ENCODE results near the gene LDLRAD2. TPM values are rescaled to one million over a fixed set of nuclear protein-coding genes. Genes with fewer than 3 reads are reported as not detected.

The LDLRAD2 gene
- total RNA-seq, 1 donor from 2014 or later: 0.07 TPM

DNA sequence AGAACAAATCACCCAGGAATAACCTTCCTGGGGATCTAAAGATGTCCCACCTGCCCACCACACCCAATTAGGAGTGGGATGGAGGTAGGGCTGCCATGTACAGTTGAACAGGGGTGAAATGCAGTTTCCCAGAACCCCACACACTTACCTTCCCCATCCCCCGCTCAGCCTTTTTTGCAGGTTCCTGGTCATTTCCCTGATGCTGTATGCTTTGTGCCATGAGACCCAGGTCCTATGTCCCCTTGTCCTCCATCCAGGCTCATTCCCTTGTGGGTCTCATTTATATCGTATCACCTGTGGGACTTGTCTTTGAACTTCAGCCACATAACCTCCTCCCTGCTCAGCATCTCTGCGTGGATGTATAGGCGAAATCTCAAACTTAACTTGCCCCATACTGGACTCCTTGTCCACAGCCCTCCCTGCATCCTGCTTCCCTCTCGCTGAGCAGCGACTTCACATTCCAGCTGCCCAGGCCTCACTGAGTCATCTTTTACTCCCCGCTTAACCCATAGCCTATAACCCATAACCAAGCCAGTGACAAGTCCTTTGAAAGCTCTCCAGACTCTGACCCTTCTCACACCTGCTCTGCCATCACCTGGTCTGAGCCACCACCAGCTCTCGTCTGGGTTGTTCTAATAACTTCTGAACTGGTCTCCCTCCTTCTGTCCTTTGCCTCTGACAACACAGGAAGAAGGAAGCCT lies 4.7 kb downstream of the LDLRAD2 start:
- H3K9me3 Mint-ChIP-seq (ENCODE audit: low read depth): peaks cover 3% of the 10 kb centered on the region
- TF ChIP-seq, protein P1, sequence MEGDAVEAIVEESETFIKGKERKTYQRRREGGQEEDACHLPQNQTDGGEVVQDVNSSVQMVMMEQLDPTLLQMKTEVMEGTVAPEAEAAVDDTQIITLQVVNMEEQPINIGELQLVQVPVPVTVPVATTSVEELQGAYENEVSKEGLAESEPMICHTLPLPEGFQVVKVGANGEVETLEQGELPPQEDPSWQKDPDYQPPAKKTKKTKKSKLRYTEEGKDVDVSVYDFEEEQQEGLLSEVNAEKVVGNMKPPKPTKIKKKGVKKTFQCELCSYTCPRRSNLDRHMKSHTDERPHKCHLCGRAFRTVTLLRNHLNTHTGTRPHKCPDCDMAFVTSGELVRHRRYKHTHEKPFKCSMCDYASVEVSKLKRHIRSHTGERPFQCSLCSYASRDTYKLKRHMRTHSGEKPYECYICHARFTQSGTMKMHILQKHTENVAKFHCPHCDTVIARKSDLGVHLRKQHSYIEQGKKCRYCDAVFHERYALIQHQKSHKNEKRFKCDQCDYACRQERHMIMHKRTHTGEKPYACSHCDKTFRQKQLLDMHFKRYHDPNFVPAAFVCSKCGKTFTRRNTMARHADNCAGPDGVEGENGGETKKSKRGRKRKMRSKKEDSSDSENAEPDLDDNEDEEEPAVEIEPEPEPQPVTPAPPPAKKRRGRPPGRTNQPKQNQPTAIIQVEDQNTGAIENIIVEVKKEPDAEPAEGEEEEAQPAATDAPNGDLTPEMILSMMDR (IDR thresholded peaks at IDR 0.05): no peak
- no peak for DNase-seq (ENCODE audit: low spot score)
- no peak overlapping the region for H3K4me3 Mint-ChIP-seq (ENCODE audit: unreplicated experiment)
- H3K27ac Mint-ChIP-seq (ENCODE audit: unreplicated experiment): no peak overlapping the region
- H3K27me3 Mint-ChIP-seq (ENCODE audit: low read depth): peaks cover 3% of the 10 kb centered on the region
- peaks cover 11% of the 10 kb centered on the region for H3K4me1 Mint-ChIP-seq (ENCODE audit: low read depth)
- H3K36me3 Mint-ChIP-seq (ENCODE audit: low read depth): peaks cover 19% of the 10 kb centered on the region

DNA sequence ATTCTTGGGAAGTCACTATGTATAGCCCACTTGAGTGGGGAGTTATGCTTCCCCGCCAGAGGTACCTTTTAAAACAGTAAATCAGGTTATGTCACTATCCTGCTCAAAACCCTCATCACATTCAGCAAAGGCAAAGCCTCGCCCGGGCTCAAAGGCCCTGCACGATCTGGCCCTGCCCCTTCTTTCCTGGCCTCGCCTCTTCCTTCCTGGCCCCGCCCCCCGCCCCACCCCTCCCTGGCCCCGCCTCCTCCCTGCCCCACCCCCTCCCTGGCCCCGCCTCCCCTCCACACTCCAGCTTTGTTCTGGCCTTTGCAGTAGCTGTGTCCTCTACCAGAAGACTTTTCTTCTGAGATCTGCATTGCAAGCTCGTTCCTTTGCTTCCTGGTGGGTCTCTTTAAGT lies 6.6 kb downstream of the LDLRAD2 start:
- no peak for DNase-seq (ENCODE audit: low spot score)
- Mint-ChIP-seq H3K4me1 (ENCODE audit: low read depth) (peaks cover 11% of the 10 kb centered on the region), H3K36me3 (ENCODE audit: low read depth) (peaks cover 25% of the 10 kb centered on the region), H3K4me3 (ENCODE audit: unreplicated experiment) (no peak overlapping the region), H3K9me3 (ENCODE audit: low read depth) (peaks cover 3% of the 10 kb centered on the region), H3K27me3 (ENCODE audit: low read depth) (peaks cover 3% of the 10 kb centered on the region), H3K27ac (ENCODE audit: unreplicated experiment) (no peak overlapping the region)
- TF ChIP-seq, protein P1 (IDR thresholded peaks at IDR 0.05): no peak

DNA sequence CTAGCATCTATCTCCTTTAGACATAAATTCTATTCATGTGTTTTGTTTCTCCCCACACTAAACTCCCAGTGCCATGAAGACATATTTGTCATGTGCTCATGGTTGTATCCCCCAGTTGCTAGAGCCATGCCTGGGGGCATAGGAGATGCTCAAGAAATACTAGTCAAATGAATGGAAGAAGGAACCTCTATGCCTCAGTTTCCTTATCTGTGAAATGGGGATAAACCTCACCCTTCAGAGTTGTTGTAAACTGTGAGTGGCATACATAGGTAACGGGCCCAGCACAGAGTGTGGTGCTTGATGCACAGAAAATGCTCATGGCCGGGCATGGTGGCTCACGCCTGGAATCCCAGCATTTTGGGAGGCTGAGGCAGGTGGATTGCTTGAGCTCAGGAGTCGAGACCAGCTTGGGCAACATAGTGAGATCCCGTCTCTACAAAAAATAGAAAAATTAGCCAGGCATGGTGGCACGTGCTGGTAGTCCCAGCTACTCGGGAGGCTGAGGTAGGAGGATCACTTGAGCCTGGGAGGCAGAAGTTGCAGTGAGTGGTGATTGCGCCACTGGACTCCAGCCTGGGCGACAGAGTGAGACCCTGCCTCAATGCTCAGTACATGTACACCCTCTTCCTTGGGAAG lies 8.7 kb downstream of the LDLRAD2 start:
- H3K9me3 Mint-ChIP-seq (ENCODE audit: low read depth): peaks cover 3% of the 10 kb centered on the region
- H3K4me3 Mint-ChIP-seq (ENCODE audit: unreplicated experiment): no peak overlapping the region
- H3K27me3 Mint-ChIP-seq (ENCODE audit: low read depth): no peaks in the 10 kb centered on the region
- DNase-seq (ENCODE audit: low spot score): no peak
- no peak overlapping the region for H3K27ac Mint-ChIP-seq (ENCODE audit: unreplicated experiment)
- H3K36me3 Mint-ChIP-seq (ENCODE audit: low read depth): peaks cover 27% of the 10 kb centered on the region
- TF ChIP-seq, protein P1 (IDR thresholded peaks at IDR 0.05): no peak
- H3K4me1 Mint-ChIP-seq (ENCODE audit: low read depth): peaks cover 9% of the 10 kb centered on the region

DNA sequence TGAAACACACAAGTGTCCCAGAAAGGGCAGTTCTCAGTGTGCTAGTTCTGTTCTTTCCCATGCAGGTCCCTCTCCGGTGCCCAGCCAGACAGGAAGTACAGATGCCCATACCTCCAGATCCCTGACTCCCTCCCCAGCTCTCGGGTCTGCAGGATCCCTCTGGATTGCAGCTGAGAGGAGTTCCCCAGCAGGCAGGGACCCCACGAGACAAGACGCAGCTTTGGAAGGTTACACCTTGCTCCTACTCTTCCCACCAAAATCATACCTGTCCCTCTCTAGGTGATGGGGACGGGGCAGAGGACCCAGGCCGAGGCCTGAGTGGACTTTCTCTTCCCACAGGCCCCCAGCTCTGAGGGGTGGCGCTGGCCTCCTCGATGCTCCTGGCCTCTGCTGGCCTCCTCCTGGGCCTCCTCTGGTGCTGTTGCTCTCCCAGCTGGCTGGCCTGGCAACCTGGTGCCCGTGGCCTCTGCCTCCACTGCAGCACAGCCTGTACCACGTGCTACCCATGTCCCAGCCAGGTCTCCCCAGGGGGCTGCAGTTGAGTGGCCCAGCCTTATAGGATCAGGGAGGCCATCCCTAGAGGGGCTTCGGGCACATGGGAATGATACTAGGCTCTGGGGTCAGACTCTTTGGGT lies 9.4 kb downstream of the LDLRAD2 start:
- no peak overlapping the region for H3K4me3 Mint-ChIP-seq (ENCODE audit: unreplicated experiment)

DNA sequence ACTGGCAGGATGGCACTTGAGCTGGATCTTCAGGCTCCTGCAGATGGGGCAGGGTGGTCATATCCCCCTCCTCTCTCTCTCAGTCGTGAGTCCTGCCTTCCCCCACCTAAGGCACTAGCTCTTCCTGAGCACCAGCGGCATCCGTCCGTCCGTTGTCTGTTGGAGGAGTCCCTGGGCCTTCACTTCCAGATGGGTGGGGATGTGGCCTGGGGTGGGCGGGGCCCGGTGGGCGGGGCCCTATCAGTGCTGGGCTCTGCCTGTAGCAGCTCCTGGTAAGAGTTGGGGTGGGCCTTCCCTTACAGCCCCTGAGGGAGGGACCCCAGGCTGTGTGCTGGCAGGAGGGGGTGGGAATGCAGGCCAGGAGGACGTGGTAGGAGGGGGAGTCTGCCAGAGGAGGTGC lies 10.3 kb downstream of the LDLRAD2 start:
- TF ChIP-seq, protein P1 (IDR thresholded peaks at IDR 0.05): no peak
- peaks cover 3% of the 10 kb centered on the region for H3K9me3 Mint-ChIP-seq (ENCODE audit: low read depth)
- H3K27me3 Mint-ChIP-seq (ENCODE audit: low read depth): no peaks in the 10 kb centered on the region
- no peak overlapping the region for H3K27ac Mint-ChIP-seq (ENCODE audit: unreplicated experiment)
- peaks cover 2% of the 10 kb centered on the region for H3K4me1 Mint-ChIP-seq (ENCODE audit: low read depth)
- H3K36me3 Mint-ChIP-seq (ENCODE audit: low read depth): peaks cover 31% of the 10 kb centered on the region
- no peak overlapping the region for H3K4me3 Mint-ChIP-seq (ENCODE audit: unreplicated experiment)
- no peak for DNase-seq (ENCODE audit: low spot score)

More for the DNA sequence above, 9.4 kb downstream of the LDLRAD2 start:
- TF ChIP-seq, protein P1 (IDR thresholded peaks at IDR 0.05): no peak
- Mint-ChIP-seq H3K27ac (ENCODE audit: unreplicated experiment) (no peak overlapping the region), H3K4me1 (ENCODE audit: low read depth) (peaks cover 9% of the 10 kb centered on the region), H3K9me3 (ENCODE audit: low read depth) (peaks cover 3% of the 10 kb centered on the region), H3K36me3 (ENCODE audit: low read depth) (peaks cover 30% of the 10 kb centered on the region), H3K27me3 (ENCODE audit: low read depth) (no peaks in the 10 kb centered on the region)
- no peak for DNase-seq (ENCODE audit: low spot score)
